ENCODE results near the gene JAK1. TPM values are rescaled to one million over a fixed set of nuclear protein-coding genes. Genes with fewer than 3 reads are reported as not detected.

JAK1 gene
- total and polyA plus RNA-seq, 2 experiments from 2014 or later, result 8.0 to 19.5 TPM

DNA sequence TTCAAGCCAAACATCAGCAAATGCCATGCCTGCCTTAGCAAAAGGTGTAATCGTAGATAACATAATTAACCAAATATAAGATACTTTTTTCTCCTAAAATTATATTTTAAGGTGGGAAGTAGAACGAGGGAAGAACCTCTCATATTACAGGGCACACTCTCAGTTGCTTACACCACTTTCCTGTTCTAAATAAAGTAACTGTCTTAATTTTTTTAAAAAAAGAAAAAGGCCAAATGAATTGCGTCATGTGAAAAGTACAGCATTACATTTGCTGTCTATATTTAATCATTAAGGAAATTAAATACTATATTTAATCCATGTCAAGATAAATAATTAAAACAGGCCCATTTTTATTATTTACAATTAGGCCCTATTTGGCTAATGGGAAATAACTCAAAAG, 23.7 kb downstream of the JAK1 start (continued):
- no peak for TF ChIP-seq STAT1 (IDR thresholded peaks at IDR 0.05; ENCODE audit: unreplicated experiment)
- TF ChIP-seq EZH2phosphoT487 (IDR thresholded peaks at IDR 0.05; ENCODE audit: unreplicated experiment), result no peak
- TF ChIP-seq NANOG (IDR thresholded peaks at IDR 0.05; ENCODE audit: borderline replicate concordance), result no peak
- no peak for TF ChIP-seq POLR2AphosphoS5 (IDR thresholded peaks at IDR 0.05; ENCODE audit: low read depth)

DNA sequence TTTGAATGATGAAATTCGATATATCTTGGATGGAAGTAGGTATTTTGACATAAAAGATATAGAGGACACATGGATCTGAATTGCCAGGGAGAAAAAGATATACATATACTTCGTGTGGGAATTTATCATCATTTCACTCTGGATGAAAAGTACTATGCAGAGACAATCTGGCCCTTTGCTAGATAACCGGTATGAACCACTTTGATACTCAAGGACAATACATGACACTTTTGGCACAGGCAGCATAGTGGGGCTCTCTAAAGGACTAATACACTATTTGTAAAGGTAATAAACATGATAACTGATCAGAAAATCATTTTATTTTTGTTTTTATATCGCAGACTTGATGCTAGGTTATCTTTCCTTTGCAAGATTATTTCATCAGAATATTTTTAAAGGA, 24.2 kb downstream of the JAK1 start:
- peaks cover 6% of the 10 kb centered on the region; the same call in 2 of the 3 replicates for H3K4me1 Mint-ChIP-seq
- no peaks in the 10 kb centered on the region for H4K20me1 ChIP-seq (replicated peaks; ENCODE audit: insufficient read depth)

More for the DNA sequence above, 24.2 kb downstream of the JAK1 start:
- H3K27me3 ChIP-seq (ENCODE audit: insufficient read depth), result no peaks in the 10 kb centered on the region
- H3K9me3 Mint-ChIP-seq, result no peaks in the 10 kb centered on the region
- H3F3A ChIP-seq (replicated peaks; ENCODE audit: low read depth), result no peaks in the 10 kb centered on the region
- no peak overlapping the region for H3K4me3 ChIP-seq
- H3K79me2 ChIP-seq (replicated peaks; ENCODE audit: insufficient read depth), result peaks cover 4% of the 10 kb centered on the region
- no peaks in the 10 kb centered on the region for H3K4me1 ChIP-seq (ENCODE audit: insufficient read depth)
- DNase-seq (ENCODE audit: low spot score) (no peak), ATAC-seq (no peak)
- no peaks in the 10 kb centered on the region for H3K36me3 ChIP-seq (ENCODE audit: insufficient read depth)
- TF ChIP-seq, protein P1, sequence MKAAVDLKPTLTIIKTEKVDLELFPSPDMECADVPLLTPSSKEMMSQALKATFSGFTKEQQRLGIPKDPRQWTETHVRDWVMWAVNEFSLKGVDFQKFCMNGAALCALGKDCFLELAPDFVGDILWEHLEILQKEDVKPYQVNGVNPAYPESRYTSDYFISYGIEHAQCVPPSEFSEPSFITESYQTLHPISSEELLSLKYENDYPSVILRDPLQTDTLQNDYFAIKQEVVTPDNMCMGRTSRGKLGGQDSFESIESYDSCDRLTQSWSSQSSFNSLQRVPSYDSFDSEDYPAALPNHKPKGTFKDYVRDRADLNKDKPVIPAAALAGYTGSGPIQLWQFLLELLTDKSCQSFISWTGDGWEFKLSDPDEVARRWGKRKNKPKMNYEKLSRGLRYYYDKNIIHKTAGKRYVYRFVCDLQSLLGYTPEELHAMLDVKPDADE (IDR thresholded peaks at IDR 0.05), result no peak
- TF ChIP-seq, protein P2, sequence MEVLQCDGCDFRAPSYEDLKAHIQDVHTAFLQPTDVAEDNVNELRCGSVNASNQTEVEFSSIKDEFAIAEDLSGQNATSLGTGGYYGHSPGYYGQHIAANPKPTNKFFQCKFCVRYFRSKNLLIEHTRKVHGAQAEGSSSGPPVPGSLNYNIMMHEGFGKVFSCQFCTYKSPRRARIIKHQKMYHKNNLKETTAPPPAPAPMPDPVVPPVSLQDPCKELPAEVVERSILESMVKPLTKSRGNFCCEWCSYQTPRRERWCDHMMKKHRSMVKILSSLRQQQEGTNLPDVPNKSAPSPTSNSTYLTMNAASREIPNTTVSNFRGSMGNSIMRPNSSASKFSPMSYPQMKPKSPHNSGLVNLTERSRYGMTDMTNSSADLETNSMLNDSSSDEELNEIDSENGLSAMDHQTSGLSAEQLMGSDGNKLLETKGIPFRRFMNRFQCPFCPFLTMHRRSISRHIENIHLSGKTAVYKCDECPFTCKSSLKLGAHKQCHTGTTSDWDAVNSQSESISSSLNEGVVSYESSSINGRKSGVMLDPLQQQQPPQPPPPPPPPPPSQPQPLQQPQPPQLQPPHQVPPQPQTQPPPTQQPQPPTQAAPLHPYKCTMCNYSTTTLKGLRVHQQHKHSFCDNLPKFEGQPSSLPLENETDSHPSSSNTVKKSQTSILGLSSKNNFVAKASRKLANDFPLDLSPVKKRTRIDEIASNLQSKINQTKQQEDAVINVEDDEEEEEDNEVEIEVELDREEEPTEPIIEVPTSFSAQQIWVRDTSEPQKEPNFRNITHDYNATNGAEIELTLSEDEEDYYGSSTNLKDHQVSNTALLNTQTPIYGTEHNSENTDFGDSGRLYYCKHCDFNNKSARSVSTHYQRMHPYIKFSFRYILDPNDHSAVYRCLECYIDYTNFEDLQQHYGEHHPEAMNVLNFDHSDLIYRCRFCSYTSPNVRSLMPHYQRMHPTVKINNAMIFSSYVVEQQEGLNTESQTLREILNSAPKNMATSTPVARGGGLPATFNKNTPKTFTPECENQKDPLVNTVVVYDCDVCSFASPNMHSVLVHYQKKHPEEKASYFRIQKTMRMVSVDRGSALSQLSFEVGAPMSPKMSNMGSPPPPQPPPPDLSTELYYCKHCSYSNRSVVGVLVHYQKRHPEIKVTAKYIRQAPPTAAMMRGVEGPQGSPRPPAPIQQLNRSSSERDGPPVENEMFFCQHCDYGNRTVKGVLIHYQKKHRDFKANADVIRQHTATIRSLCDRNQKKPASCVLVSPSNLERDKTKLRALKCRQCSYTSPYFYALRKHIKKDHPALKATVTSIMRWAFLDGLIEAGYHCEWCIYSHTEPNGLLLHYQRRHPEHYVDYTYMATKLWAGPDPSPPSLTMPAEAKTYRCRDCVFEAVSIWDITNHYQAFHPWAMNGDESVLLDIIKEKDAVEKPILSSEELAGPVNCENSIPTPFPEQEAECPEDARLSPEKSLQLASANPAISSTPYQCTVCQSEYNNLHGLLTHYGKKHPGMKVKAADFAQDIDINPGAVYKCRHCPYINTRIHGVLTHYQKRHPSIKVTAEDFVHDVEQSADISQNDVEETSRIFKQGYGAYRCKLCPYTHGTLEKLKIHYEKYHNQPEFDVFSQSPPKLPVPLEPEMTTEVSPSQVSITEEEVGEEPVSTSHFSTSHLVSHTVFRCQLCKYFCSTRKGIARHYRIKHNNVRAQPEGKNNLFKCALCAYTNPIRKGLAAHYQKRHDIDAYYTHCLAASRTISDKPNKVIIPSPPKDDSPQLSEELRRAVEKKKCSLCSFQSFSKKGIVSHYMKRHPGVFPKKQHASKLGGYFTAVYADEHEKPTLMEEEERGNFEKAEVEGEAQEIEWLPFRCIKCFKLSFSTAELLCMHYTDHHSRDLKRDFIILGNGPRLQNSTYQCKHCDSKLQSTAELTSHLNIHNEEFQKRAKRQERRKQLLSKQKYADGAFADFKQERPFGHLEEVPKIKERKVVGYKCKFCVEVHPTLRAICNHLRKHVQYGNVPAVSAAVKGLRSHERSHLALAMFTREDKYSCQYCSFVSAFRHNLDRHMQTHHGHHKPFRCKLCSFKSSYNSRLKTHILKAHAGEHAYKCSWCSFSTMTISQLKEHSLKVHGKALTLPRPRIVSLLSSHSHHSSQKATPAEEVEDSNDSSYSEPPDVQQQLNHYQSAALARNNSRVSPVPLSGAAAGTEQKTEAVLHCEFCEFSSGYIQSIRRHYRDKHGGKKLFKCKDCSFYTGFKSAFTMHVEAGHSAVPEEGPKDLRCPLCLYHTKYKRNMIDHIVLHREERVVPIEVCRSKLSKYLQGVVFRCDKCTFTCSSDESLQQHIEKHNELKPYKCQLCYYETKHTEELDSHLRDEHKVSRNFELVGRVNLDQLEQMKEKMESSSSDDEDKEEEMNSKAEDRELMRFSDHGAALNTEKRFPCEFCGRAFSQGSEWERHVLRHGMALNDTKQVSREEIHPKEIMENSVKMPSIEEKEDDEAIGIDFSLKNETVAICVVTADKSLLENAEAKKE (CRISPR knock-in tag; IDR thresholded peaks at IDR 0.05), result no peak
- TF ChIP-seq CREB1 (CRISPR knock-in tag; IDR thresholded peaks at IDR 0.05; ENCODE audit: low read depth) (no peak), EZH2 (IDR thresholded peaks at IDR 0.05; ENCODE audit: low read depth, unreplicated experiment) (no peak), EZH2phosphoT487 (IDR thresholded peaks at IDR 0.05; ENCODE audit: unreplicated experiment) (no peak), NANOG (IDR thresholded peaks at IDR 0.05; ENCODE audit: borderline replicate concordance) (no peak), STAT1 (IDR thresholded peaks at IDR 0.05; ENCODE audit: unreplicated experiment) (no peak), JUNB (IDR thresholded peaks at IDR 0.05; ENCODE audit: unreplicated experiment) (no peak), ZNF114 (CRISPR knock-in tag; IDR thresholded peaks at IDR 0.05) (no peak), ZNF331 (CRISPR knock-in tag; IDR thresholded peaks at IDR 0.05; ENCODE audit: low read depth) (no peak), POLR2AphosphoS5 (IDR thresholded peaks at IDR 0.05; ENCODE audit: low read depth) (no peak)
- TF ChIP-seq, protein P3, sequence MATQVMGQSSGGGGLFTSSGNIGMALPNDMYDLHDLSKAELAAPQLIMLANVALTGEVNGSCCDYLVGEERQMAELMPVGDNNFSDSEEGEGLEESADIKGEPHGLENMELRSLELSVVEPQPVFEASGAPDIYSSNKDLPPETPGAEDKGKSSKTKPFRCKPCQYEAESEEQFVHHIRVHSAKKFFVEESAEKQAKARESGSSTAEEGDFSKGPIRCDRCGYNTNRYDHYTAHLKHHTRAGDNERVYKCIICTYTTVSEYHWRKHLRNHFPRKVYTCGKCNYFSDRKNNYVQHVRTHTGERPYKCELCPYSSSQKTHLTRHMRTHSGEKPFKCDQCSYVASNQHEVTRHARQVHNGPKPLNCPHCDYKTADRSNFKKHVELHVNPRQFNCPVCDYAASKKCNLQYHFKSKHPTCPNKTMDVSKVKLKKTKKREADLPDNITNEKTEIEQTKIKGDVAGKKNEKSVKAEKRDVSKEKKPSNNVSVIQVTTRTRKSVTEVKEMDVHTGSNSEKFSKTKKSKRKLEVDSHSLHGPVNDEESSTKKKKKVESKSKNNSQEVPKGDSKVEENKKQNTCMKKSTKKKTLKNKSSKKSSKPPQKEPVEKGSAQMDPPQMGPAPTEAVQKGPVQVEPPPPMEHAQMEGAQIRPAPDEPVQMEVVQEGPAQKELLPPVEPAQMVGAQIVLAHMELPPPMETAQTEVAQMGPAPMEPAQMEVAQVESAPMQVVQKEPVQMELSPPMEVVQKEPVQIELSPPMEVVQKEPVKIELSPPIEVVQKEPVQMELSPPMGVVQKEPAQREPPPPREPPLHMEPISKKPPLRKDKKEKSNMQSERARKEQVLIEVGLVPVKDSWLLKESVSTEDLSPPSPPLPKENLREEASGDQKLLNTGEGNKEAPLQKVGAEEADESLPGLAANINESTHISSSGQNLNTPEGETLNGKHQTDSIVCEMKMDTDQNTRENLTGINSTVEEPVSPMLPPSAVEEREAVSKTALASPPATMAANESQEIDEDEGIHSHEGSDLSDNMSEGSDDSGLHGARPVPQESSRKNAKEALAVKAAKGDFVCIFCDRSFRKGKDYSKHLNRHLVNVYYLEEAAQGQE (IDR thresholded peaks at IDR 0.05; ENCODE audit: unreplicated experiment), result no peak
- TF ChIP-seq, protein P4, sequence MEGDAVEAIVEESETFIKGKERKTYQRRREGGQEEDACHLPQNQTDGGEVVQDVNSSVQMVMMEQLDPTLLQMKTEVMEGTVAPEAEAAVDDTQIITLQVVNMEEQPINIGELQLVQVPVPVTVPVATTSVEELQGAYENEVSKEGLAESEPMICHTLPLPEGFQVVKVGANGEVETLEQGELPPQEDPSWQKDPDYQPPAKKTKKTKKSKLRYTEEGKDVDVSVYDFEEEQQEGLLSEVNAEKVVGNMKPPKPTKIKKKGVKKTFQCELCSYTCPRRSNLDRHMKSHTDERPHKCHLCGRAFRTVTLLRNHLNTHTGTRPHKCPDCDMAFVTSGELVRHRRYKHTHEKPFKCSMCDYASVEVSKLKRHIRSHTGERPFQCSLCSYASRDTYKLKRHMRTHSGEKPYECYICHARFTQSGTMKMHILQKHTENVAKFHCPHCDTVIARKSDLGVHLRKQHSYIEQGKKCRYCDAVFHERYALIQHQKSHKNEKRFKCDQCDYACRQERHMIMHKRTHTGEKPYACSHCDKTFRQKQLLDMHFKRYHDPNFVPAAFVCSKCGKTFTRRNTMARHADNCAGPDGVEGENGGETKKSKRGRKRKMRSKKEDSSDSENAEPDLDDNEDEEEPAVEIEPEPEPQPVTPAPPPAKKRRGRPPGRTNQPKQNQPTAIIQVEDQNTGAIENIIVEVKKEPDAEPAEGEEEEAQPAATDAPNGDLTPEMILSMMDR (conservative IDR thresholded peaks at IDR 0.05; ENCODE audit: low read depth in 2 of 2), result no peak
- no peaks in the 10 kb centered on the region for H3K27me3 Mint-ChIP-seq (ENCODE audit: insufficient read depth, low read depth, poor library complexity)
- H3K9me2 ChIP-seq (ENCODE audit: insufficient read depth), result no peaks in the 10 kb centered on the region
- no peak overlapping the region for H3K27ac Mint-ChIP-seq
- H2AFZ ChIP-seq, result no peak overlapping the region
- H3K4me3 Mint-ChIP-seq, result no peak overlapping the region
- H3K4me2 ChIP-seq, result no peak overlapping the region
- H3K36me3 Mint-ChIP-seq (ENCODE audit: low read depth), result no peaks in the 10 kb centered on the region
- no peak overlapping the region for H3K27ac ChIP-seq (ENCODE audit: low read depth)

Measured in GM23338 (cell line).